ENCODE data around the gene MYO9B.

DNA sequence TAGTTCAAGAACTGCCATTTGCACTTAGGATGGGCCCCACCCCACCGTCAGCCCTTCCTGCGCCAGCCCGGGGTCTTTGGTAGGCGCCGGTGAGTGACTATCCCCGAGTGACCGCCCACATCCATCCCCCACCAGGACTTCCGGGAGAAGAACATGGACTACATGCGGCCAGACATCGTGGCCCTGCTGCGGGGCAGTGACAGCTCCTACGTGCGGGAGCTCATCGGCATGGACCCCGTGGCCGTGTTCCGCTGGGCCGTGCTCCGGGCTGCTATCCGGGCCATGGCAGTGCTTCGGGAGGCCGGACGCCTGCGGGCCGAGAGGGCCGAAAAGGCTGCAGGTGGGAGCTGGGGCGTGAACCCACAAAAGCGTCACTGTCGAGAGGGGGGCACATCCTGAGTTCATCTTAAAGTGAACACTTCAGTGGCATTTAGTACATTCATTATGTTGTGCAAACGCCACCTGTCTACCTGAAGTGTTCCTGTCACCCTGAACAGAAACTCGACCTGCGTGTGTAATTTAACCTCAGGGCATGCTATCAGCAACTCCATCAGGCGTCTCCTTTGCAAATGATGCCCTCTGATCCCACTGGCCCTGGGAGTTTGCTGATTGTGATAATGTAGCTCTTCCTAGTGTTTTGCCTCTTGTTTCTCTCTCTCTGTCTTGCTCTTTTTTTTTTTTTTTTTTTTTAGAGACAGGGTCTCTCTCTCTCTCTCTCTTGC is 97.2 kb downstream of the MYO9B start:
- TF ChIP-seq EZH2 (IDR thresholded peaks at IDR 0.05; ENCODE audit: borderline replicate concordance) (no peak), EZH2phosphoT487 (IDR thresholded peaks at IDR 0.05; ENCODE audit: low read depth, severe bottlenecking, unreplicated experiment) (no peak)
- TF ChIP-seq, protein P1, sequence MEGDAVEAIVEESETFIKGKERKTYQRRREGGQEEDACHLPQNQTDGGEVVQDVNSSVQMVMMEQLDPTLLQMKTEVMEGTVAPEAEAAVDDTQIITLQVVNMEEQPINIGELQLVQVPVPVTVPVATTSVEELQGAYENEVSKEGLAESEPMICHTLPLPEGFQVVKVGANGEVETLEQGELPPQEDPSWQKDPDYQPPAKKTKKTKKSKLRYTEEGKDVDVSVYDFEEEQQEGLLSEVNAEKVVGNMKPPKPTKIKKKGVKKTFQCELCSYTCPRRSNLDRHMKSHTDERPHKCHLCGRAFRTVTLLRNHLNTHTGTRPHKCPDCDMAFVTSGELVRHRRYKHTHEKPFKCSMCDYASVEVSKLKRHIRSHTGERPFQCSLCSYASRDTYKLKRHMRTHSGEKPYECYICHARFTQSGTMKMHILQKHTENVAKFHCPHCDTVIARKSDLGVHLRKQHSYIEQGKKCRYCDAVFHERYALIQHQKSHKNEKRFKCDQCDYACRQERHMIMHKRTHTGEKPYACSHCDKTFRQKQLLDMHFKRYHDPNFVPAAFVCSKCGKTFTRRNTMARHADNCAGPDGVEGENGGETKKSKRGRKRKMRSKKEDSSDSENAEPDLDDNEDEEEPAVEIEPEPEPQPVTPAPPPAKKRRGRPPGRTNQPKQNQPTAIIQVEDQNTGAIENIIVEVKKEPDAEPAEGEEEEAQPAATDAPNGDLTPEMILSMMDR (IDR thresholded peaks at IDR 0.05; ENCODE audit: poor library complexity), result no peak

Measured in hepatocyte (in vitro differentiated cells).